ENCODE results near the gene DNAJC6. TPM values are rescaled to one million over a fixed set of nuclear protein-coding genes. Genes with fewer than 3 reads are reported as not detected.
A peak's percentile ranks its signal among the peaks of the same experiment; 100 is the strongest.

Gene DNAJC6
- total and polyA plus RNA-seq, 2 of the 13 experiments (the other 11 are each of a cell fraction or from before 2014, with no cell fraction given): 1.0 to 1.6 TPM

- TF ChIP-seq ZNF512 (CRISPR knock-in tag; IDR thresholded peaks at IDR 0.05) (no peak), GMEB1 (CRISPR knock-in tag; IDR thresholded peaks at IDR 0.05; ENCODE audit: borderline replicate concordance) (no peak), PAF1 (CRISPR knock-in tag; IDR thresholded peaks at IDR 0.05) (no peak), ZBTB8A (CRISPR knock-in tag; IDR thresholded peaks at IDR 0.05; ENCODE audit: borderline replicate concordance, low read depth) (no peak), ZBTB2 (CRISPR knock-in tag; IDR thresholded peaks at IDR 0.05; ENCODE audit: low read depth) (peak; percentile 60; the same call in 1 of the 2 replicates), ZNF512B (CRISPR knock-in tag; IDR thresholded peaks at IDR 0.05; ENCODE audit: borderline replicate concordance) (peak; percentile 69; the same call in 1 of the 2 replicates), GLI4 (CRISPR knock-in tag; IDR thresholded peaks at IDR 0.05; ENCODE audit: borderline replicate concordance) (no peak), ZNF878 (CRISPR knock-in tag; IDR thresholded peaks at IDR 0.05) (peak; percentile 71; the same call in 1 of the 2 replicates), PHF8 (CRISPR knock-in tag; IDR thresholded peaks at IDR 0.05) (no peak), FUBP1 (CRISPR knock-in tag; IDR thresholded peaks at IDR 0.05; ENCODE audit: borderline replicate concordance) (no peak), PAX8 (CRISPR knock-in tag; IDR thresholded peaks at IDR 0.05; ENCODE audit: borderline replicate concordance) (peak; percentile 86; the same call in 1 of the 2 replicates), ZNF468 (CRISPR knock-in tag; IDR thresholded peaks at IDR 0.05) (peak; percentile 96; the same call in 1 of the 2 replicates), ZFP82 (CRISPR knock-in tag; IDR thresholded peaks at IDR 0.05; ENCODE audit: borderline replicate concordance) (peak; percentile 65; the same call in 1 of the 2 replicates), ZNF496 (CRISPR knock-in tag; IDR thresholded peaks at IDR 0.05; ENCODE audit: insufficient replicate concordance) (no peak)
Observed at GRCh38 chr1:65309304-65310077, at the start of gene DNAJC6 (continued).
